Kidney (tissue), 14 donors: ENCODE measurements around the gene RRP7A. TPM values are rescaled to one million over a fixed set of nuclear protein-coding genes. Genes with fewer than 3 reads are reported as not detected.

ENCODE experiments used
- DNase-seq, 5 donors: peaks; one replicate each; pipeline ENCODE4 v3.0.0-alpha.2; 2013 to 2020
- FAIRE-seq: peaks from 2 replicates; lab custom pipeline; 2012; peaks lifted over from hg19 to GRCh38; lab: Jason Lieb, UNC
- H3K27ac ChIP-seq, 2 donors: one replicate each; pipeline ENCODE4 v1.7.0; 2013; ENCODE audit warnings: low read depth in 2 of 2, low read length in 2 of 2, inconsistent platforms in 1 of 2
- H3K27me3 ChIP-seq: one replicate; pipeline ENCODE4 v1.7.1; 2013; ENCODE audit warnings: low read length, inconsistent platforms; ENCODE audit not compliant: control insufficient read depth, insufficient read depth
- H3K36me3 ChIP-seq, 3 donors: one replicate each; pipeline versions ENCODE4 v1.7.0 to v1.7.1; 2013; ENCODE audit warnings: low read length in 3 of 3, control low read depth in 1 of 3, inconsistent platforms in 1 of 3; ENCODE audit not compliant: insufficient read depth in 3 of 3, control insufficient read depth in 2 of 3
- H3K4me1 ChIP-seq, 3 donors: one replicate each; pipeline versions ENCODE4 v1.7.0 to v1.7.1; 2013; ENCODE audit warnings: low read length in 3 of 3, inconsistent platforms in 1 of 3, low read depth in 1 of 3; ENCODE audit not compliant: control insufficient read depth in 2 of 3, insufficient read depth in 2 of 3
- H3K4me3 ChIP-seq, 3 donors: one replicate each; pipeline versions ENCODE4 v1.7.0 to v1.8.1; 2013; ENCODE audit warnings: low read length in 3 of 3, control low read depth in 1 of 3, inconsistent platforms in 1 of 3
- H3K9ac ChIP-seq, 3 donors: one replicate each; pipeline versions ENCODE4 v1.7.0 to v1.7.1; 2013; ENCODE audit warnings: low read length in 3 of 3, control low read depth in 1 of 3, inconsistent platforms in 1 of 3
- H3K9me3 ChIP-seq, 3 donors: one replicate each; pipeline versions ENCODE4 v1.7.0 to v1.7.1; 2013; ENCODE audit warnings: low read length in 3 of 3, control low read depth in 1 of 3, inconsistent platforms in 1 of 3; ENCODE audit not compliant: control insufficient read depth in 2 of 3, insufficient read depth in 1 of 3
- CTCF ChIP-seq: IDR thresholded peaks from 3 replicates; pipeline ENCODE4 v1.5.1; 2012; ENCODE audit warnings: mild to moderate bottlenecking, moderate library complexity, borderline replicate concordance; ENCODE audit not compliant: insufficient read depth; ENCODE audit errors: extremely low read depth
- intact Hi-C: fragments of 100-400 bp; cut with DNase I; formaldehyde crosslinking; loops from one replicate; pipeline ENCODE4 v1.11.1; 2022
- polyA plus RNA-seq: library from polyadenylated mRNA; stranded (reverse); fragments of 350-450 nt; fragmentation: Illumina TruSeq; extraction: RNeasy Lipid Tissue Mini Kit (QIAGEN cat#74804); gene quantifications from one replicate; pipeline ENCODE4 v1.2.3, GENCODE V29; 2014; ENCODE audit warnings: low read depth, low replicate concordance; ENCODE audit not compliant: insufficient read depth
- total RNA-seq: library from RNA; stranded (reverse); fragmentation: NEBNext Ultra II Directional; extraction: Animal tissue kit (Norgen Biotek cat#: 25700); gene quantifications from one replicate; pipeline ENCODE4 v1.2.1, GENCODE V29; 2021
- donor health status: control.
- donor health status: control.
- donor health status: control.
- donor health status: control.
- donor health status: control.
- donor health status: DM: yes; HTN: yes; CAD: no.
- donor health status: Normal renal cell carcinoma (clear cell type).

RRP7A gene
- total and polyA plus RNA-seq, 2 donors from 2014 or later, result 26.3 to 35.2 TPM

DNA sequence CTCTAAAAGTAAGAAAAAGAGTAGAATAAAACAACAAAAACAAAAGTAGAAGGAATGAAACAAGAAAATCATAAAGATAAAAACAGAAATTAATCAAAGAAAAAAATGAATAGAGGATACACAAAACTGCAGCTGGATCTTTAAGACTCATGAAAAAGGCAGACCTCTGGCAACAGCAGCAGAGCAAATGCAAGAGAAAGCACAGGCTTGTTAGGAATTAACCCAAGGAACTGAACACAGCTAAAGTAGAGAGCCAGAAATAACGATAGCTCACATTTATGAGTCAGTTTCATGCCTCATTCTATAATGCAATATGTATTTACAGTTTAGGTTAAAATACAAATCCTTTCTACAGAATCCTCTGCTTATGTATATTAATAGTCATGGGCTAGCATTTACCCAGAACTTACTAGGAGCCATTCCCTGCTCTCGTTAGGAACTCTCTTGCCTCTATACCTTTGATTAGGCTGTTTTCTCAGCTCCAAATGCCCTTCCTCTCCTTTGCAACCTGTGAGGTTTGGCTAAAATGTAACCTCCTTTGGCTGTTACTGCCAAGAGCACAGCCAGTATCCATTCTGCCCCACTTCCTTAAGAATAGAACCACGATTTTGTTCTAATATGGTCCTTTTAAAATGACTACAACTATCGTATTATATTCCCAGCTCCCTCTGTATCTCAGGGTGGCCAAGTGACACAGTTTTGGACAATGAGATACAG is 49.1 kb downstream of the RRP7A start:
- peak overlapping the region in 1 of 3 donors; percentile 70 for H3K9ac ChIP-seq
- FAIRE-seq, result peak; percentile 62
- peak overlapping the region in 1 of 2 donors; percentile 54 for H3K27ac ChIP-seq
- peak overlapping the region in 2 of 3 donors; percentile 43 to 55 for H3K4me3 ChIP-seq
- peaks cover 0 to 8% (median 5%) of the 10 kb centered on the region in 3 donors for H3K4me1 ChIP-seq
- no peaks in the 10 kb centered on the region for H3K9me3 ChIP-seq
- intact Hi-C loops, result no loop called here
- TF ChIP-seq CTCF, result no peak
- H3K27me3 ChIP-seq, result no peaks in the 10 kb centered on the region
- no peaks in the 10 kb centered on the region for H3K36me3 ChIP-seq
- DNase-seq, result peak in 1 of 5 donors; percentile 58

DNA sequence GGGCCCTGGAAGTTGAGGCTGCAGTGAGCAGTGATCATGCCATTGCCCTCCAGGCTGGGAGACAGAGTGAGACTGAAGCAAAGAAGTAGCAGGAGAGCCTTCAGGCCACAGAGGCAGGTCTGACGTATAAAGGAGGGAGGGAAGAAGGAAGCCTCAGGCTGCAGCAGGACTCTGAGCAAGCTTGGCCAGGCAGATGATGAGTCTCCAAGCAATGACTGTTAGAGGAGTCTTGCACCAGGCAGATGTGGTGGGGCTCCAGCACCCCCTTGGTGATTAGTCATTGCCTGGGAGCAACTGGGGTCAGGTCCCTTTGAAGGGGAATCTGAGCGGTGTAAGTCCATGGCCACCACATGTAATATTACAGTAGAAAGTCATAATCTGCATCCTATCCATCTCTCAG is 50.8 kb downstream of the RRP7A start:
- H3K27ac ChIP-seq, result no peak overlapping the region
- peak in 1 of 5 donors; percentile 19 for DNase-seq
- no peak for TF ChIP-seq CTCF
- no peaks in the 10 kb centered on the region for H3K36me3 ChIP-seq
- peaks cover 0 to 8% (median 5%) of the 10 kb centered on the region in 3 donors for H3K4me1 ChIP-seq
- no peaks in the 10 kb centered on the region for H3K27me3 ChIP-seq
- H3K9me3 ChIP-seq, result no peaks in the 10 kb centered on the region
- intact Hi-C loops, result no loop called here
- H3K9ac ChIP-seq, result no peak overlapping the region
- no peak for FAIRE-seq
- no peak overlapping the region for H3K4me3 ChIP-seq

DNA sequence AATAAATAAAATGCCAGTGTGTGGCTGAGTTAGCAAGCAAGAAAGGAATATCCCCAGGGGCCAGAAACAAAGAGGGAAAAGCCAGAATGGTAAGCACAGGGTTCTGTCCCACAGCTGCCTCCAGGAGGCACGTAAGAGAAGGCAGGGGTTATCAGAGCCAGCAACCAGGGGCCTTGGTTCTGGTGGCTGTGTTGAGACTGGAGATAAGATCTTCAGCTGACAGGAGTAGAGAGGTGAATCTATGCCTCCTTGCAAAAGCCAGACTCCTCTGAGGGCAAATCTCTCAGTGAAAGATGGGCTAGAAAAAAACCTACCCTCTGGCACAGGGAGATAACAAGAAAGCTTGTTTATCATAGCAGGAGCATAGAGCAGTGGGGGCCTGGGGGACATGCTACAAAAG is 57.6 kb downstream of the RRP7A start:
- H3K27ac ChIP-seq, result no peak overlapping the region
- H3K36me3 ChIP-seq, result no peaks in the 10 kb centered on the region
- no peak overlapping the region for H3K9ac ChIP-seq
- H3K27me3 ChIP-seq, result no peaks in the 10 kb centered on the region
- no peak for TF ChIP-seq CTCF
- no peak overlapping the region for H3K4me3 ChIP-seq
- FAIRE-seq, result no peak
- peak in 1 of 5 donors; percentile 3 for DNase-seq
- intact Hi-C loops, result no loop called here
- no peaks in the 10 kb centered on the region for H3K9me3 ChIP-seq
- no peaks in the 10 kb centered on the region for H3K4me1 ChIP-seq

GRCh38 chr22:42461511-42461910 is 58.1 kb downstream of the RRP7A start:
- no peak for FAIRE-seq
- TF ChIP-seq CTCF, result no peak
- intact Hi-C loops, result no loop called here

More at GRCh38 chr22:42461511-42461910, 58.1 kb downstream of the RRP7A start:
- Histone ChIP-seq H3K27me3 (no peaks in the 10 kb centered on the region), H3K9ac (no peak overlapping the region), H3K4me1 (no peaks in the 10 kb centered on the region), H3K36me3 (no peaks in the 10 kb centered on the region), H3K4me3 (no peak overlapping the region), H3K27ac (no peak overlapping the region), H3K9me3 (no peaks in the 10 kb centered on the region)
- peak in 1 of 5 donors; percentile 21 for DNase-seq
